Measurements from ENCODE around the gene SRGAP1. TPM values are rescaled to one million over a fixed set of nuclear protein-coding genes. Genes with fewer than 3 reads are reported as not detected.

Gene SRGAP1
- total RNA-seq, 4 donors from 2014 or later: 13.1 to 81.5 (median 22.4) TPM

DNA sequence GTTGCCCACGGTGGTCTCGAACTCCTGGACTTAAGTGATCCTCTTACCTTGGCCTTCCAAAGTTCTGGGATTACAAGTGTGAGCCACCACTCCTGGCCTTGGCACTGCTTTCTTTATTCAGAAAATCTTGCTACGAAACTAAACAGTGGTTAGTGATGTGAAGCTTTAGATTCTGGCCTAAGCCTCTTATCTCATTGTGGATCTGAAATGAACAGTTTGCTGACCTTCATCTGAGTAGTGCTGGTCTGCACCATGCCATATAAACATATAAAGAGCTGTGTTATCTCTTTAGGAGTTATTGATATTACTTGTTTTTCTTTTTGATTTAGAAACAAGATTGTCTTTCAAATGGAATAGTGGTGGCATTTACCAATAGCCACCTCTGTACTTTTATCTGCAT is 22.6 kb downstream of the SRGAP1 start:
- peaks cover 0 to 22% (median 7%) of the 10 kb centered on the region in 4 donors for H3K4me1 ChIP-seq
- H3K9me3 ChIP-seq: no peaks in the 10 kb centered on the region
- no peak overlapping the region for H3K27ac ChIP-seq
- TF ChIP-seq POLR2A (IDR thresholded peaks at IDR 0.05) (no peak), EP300 (IDR thresholded peaks at IDR 0.05) (no peak)
- TF ChIP-seq, protein P1, sequence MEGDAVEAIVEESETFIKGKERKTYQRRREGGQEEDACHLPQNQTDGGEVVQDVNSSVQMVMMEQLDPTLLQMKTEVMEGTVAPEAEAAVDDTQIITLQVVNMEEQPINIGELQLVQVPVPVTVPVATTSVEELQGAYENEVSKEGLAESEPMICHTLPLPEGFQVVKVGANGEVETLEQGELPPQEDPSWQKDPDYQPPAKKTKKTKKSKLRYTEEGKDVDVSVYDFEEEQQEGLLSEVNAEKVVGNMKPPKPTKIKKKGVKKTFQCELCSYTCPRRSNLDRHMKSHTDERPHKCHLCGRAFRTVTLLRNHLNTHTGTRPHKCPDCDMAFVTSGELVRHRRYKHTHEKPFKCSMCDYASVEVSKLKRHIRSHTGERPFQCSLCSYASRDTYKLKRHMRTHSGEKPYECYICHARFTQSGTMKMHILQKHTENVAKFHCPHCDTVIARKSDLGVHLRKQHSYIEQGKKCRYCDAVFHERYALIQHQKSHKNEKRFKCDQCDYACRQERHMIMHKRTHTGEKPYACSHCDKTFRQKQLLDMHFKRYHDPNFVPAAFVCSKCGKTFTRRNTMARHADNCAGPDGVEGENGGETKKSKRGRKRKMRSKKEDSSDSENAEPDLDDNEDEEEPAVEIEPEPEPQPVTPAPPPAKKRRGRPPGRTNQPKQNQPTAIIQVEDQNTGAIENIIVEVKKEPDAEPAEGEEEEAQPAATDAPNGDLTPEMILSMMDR (IDR thresholded peaks at IDR 0.05): no peak
- no peaks in the 10 kb centered on the region for H3K36me3 ChIP-seq
- DNase-seq (ENCODE audit: low spot score in 2 of 2): no peak
- no peaks in the 10 kb centered on the region for H3K27me3 ChIP-seq
- WGBS, 2 donors: 93 to 96% methylated on average over 3 of the region's 3 CpGs
- no peak overlapping the region for H3K4me3 ChIP-seq

DNA sequence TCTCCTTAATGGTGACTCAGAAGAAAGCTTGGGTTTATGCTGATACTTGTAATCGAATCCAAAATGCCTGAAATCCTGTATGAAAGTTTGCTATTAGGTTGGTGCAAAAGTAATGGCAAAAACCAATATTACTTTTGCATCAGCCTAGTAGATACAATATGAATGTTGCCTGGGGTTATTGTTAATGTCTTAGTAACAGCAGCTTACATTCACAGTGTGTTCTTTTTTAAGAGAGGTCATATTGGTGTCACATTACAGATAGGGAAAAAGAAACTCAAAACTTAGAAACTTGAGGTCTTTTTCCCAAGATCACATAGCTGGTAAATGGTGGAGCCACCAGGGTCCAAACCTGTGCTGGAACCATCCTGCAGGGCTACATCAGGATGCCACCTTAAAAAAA is 25.2 kb downstream of the SRGAP1 start:
- Histone ChIP-seq H3K4me1 (peaks cover 0 to 9% (median 0%) of the 10 kb centered on the region in 4 donors), H3K36me3 (no peaks in the 10 kb centered on the region), H3K9me3 (no peaks in the 10 kb centered on the region), H3K27ac (no peak overlapping the region), H3K4me3 (no peak overlapping the region), H3K27me3 (no peaks in the 10 kb centered on the region)
- TF ChIP-seq EP300 (IDR thresholded peaks at IDR 0.05) (no peak), POLR2A (IDR thresholded peaks at IDR 0.05) (no peak)
- TF ChIP-seq, protein P1 (IDR thresholded peaks at IDR 0.05): no peak
- 91 to 95% methylated on average over 1 of the region's 1 CpG for WGBS, 2 donors
- DNase-seq (ENCODE audit: low spot score in 2 of 2): no peak

DNA sequence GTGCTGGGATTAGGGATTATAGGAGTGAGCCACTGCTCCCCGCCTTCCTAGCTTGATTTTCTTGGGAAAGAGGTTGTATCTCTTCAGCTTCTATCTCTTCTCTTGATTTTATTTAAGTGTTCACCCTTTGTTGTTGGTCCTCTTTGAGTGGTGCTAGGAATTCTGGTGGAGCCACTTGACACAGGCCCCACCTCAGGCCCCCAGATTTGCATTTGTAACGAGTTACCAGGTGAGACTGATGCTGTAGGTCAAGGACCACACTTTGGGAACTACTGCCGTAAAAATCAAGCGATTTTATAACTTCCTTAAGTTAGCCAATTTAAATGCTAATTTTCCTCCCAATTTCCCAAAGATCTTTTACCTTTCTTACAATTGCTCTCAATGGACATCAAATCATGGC is 26.3 kb downstream of the SRGAP1 start:
- Histone ChIP-seq H3K27ac (no peak overlapping the region), H3K27me3 (no peaks in the 10 kb centered on the region), H3K4me3 (no peak overlapping the region), H3K9me3 (no peaks in the 10 kb centered on the region), H3K4me1 (peaks cover 0 to 19% (median 0%) of the 10 kb centered on the region in 4 donors), H3K36me3 (no peaks in the 10 kb centered on the region)
- DNase-seq (ENCODE audit: low spot score in 2 of 2): no peak
- TF ChIP-seq, protein P1 (IDR thresholded peaks at IDR 0.05): no peak
- TF ChIP-seq EP300 (IDR thresholded peaks at IDR 0.05) (no peak), POLR2A (IDR thresholded peaks at IDR 0.05) (no peak)
- 77 to 91% methylated on average over 4 of the region's 4 CpGs for WGBS, 2 donors

DNA sequence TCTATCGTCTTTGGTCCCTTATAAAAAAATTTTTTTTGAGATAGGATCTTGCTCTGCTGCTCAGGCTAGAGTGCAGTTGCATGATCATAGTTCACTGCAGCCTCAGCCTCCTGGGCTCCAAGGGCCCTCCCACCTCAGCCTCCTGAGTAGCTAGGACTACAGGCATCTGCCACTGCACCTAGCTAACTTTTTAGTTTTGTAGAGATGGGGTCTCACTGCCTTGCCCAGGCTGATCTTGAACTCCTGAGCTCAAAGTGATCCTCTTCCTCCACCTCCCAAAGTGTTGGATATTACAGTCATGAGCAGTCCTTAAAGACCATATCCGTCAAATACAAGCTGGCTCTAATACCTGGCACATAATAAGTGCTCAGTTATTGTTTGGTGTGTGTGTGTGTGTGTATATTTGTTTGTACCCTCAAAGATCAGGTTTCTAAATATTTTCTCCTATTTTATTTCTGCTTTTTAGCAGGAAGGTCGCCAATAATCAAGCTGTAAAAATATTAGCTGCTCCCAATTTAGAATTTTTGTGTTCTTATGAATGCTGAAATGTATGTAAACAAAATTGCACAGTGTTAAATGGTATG is 30.5 kb downstream of the SRGAP1 start:
- 83% methylated on average over 3 of the region's 3 CpGs for WGBS, 2 donors

DNA sequence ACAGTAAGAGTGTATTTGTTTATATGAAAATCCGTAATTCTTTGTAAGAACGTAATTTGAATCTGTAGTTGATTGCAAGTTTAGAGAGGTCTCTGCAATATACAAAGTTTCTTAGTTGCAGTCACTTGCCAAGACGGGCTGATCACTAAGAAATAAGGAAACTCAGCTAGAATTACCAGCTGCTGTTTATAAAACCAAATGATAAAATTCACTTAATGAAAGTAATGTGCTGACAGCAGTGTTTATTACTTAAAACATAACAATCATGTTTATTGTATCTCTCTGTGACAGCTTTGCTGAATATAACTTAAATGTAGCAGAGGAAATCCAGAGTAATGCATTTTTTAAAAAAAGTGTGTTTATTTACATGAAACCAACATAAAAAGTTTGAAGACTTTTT is 31.2 kb downstream of the SRGAP1 start:
- DNase-seq (ENCODE audit: low spot score in 2 of 2): no peak
- Histone ChIP-seq H3K9me3 (no peaks in the 10 kb centered on the region), H3K36me3 (no peaks in the 10 kb centered on the region), H3K27ac (no peak overlapping the region), H3K4me3 (no peak overlapping the region), H3K27me3 (no peaks in the 10 kb centered on the region), H3K4me1 (peaks cover 0 to 16% (median 3%) of the 10 kb centered on the region in 4 donors)
- TF ChIP-seq, protein P1 (IDR thresholded peaks at IDR 0.05): no peak
- TF ChIP-seq EP300 (IDR thresholded peaks at IDR 0.05) (no peak), POLR2A (IDR thresholded peaks at IDR 0.05) (no peak)
- WGBS, 2 donors: 34 to 35% methylated on average over 3 of the region's 3 CpGs

More for the DNA sequence above, 30.5 kb downstream of the SRGAP1 start:
- Histone ChIP-seq H3K4me1 (peaks cover 0 to 17% (median 2%) of the 10 kb centered on the region in 4 donors), H3K27ac (no peak overlapping the region), H3K36me3 (no peaks in the 10 kb centered on the region), H3K27me3 (no peaks in the 10 kb centered on the region), H3K9me3 (no peaks in the 10 kb centered on the region), H3K4me3 (no peak overlapping the region)
- TF ChIP-seq POLR2A (IDR thresholded peaks at IDR 0.05): no peak
- TF ChIP-seq, protein P1 (IDR thresholded peaks at IDR 0.05): no peak
- no peak for TF ChIP-seq EP300 (IDR thresholded peaks at IDR 0.05)
- DNase-seq (ENCODE audit: low spot score in 2 of 2): no peak
